SU-DHL-6 (cell line): ENCODE data around the gene FGF22.
A peak's percentile ranks its signal among the peaks of the same experiment; 100 is the strongest.

Experiments used
- H2AFZ ChIP-seq: fragments of 200-600 bp; sonication (generic); 2 replicates; pipeline ENCODE4 v1.6.1; 2014; ENCODE audit warnings: low read depth, mild to moderate bottlenecking, moderate library complexity, mixed read lengths, antibody characterized with exemption, low read length; ENCODE audit not compliant: severe bottlenecking
- H3F3A ChIP-seq: fragments of 200-600 bp; shearing (Covaris generic); 2 replicates; pipeline ENCODE4 v1.6.0; 2016; ENCODE audit warnings: antibody characterized with exemption, mild to moderate bottlenecking; ENCODE audit not compliant: insufficient read depth
- H3K27ac ChIP-seq: fragments of 200-600 bp; sonication (generic); 2 replicates; pipeline ENCODE4 v1.5.1; 2016; ENCODE audit warnings: low read depth, mild to moderate bottlenecking, low read length, moderate library complexity, mixed read lengths
- H3K27me3 ChIP-seq: fragments of 200-600 bp; sonication (generic), shearing (Covaris generic); 2 replicates; pipeline ENCODE4 v1.6.0; 2014; ENCODE audit warnings: mild to moderate bottlenecking, low read length
- H3K36me3 ChIP-seq: fragments of 200-600 bp; sonication (generic); 2 replicates; pipeline ENCODE4 v1.6.1; 2014; ENCODE audit warnings: mild to moderate bottlenecking, low read length, mixed read lengths
- H3K4me2 ChIP-seq: fragments of 300-600, 200-600 bp; shearing (Covaris generic), sonication (generic); 2 replicates; pipeline ENCODE4 v1.6.0; 2014; ENCODE audit warnings: low read length, low read depth, mild to moderate bottlenecking; ENCODE audit not compliant: poor library complexity, severe bottlenecking
- H3K4me3 ChIP-seq: fragments of 200-600 bp; sonication (generic); 2 replicates; pipeline ENCODE4 v1.5.1; 2014; ENCODE audit warnings: antibody characterized with exemption, low read length, mild to moderate bottlenecking, mixed read lengths; ENCODE audit not compliant: insufficient read depth, poor library complexity, severe bottlenecking
- H3K79me2 ChIP-seq: fragments of 200-600 bp; sonication (generic); 2 replicates; pipeline ENCODE4 v1.6.1; 2014; ENCODE audit warnings: mild to moderate bottlenecking, low read length, moderate library complexity; ENCODE audit not compliant: insufficient read depth
- H3K9ac ChIP-seq: fragments of 200-600 bp; sonication (generic); 2 replicates; pipeline ENCODE4 v1.7.0; 2014; ENCODE audit warnings: mild to moderate bottlenecking, low read length
- H3K9me2 ChIP-seq: fragments of 200-600 bp; sonication (generic); replicated peaks from 2 replicates; pipeline ENCODE4 v1.6.1; 2014; ENCODE audit warnings: low read length; ENCODE audit not compliant: insufficient read depth
- H3K9me3 ChIP-seq: fragments of 200-600 bp; sonication (generic); 2 replicates; pipeline ENCODE4 v1.6.1; 2014; ENCODE audit warnings: low read length, mixed read lengths; ENCODE audit not compliant: insufficient read depth
- H4K20me1 ChIP-seq: fragments of 200-600 bp; sonication (generic); 2 replicates; pipeline ENCODE4 v1.6.1; 2014; ENCODE audit warnings: low read depth, mild to moderate bottlenecking, antibody characterized with exemption, low read length, moderate library complexity, mixed read lengths
- EZH2phosphoT487 ChIP-seq: fragments of 200-600 bp; sonication (generic), shearing (Covaris generic); conservative IDR thresholded peaks from 2 replicates; pipeline ENCODE4 v1.6.1; 2018; ENCODE audit warnings: mild to moderate bottlenecking, antibody characterized with exemption, low read length, moderate library complexity, mixed read lengths
- TF ChIP-seq, protein P1 (sequence below): fragments of 200-600 bp; sonication (generic); IDR thresholded peaks from one replicate; pipeline ENCODE4 v1.5.1; 2017; ENCODE audit warnings: antibody characterized with exemption, mild to moderate bottlenecking, low read length, moderate library complexity; ENCODE audit not compliant: insufficient read depth, poor library complexity, severe bottlenecking

The FGF22 gene

DNA sequence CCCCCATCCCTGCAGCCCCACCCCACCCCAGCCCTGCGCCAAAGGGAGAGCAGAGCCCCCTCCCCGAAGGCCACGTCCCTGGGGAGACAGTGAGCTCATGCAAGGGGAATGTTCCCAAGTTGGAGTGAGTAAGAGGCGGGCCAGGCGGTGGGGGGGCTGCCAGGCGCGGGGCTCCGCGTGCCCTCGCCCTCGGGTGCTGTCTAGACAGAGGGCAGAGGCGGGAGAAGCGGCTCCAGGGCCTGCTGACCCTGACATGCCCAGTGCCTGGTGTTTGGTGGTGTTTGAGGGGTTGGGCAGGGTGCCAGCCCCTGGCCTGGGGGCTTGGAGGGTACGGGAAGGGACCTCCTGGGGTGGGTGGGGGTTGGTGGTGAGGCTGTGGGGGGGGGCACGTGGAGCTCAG lies 37.5 kb downstream of the FGF22 start:
- H3K4me2 ChIP-seq = no peak overlapping the region
- H4K20me1 ChIP-seq = no peaks in the 10 kb centered on the region
- TF ChIP-seq EZH2phosphoT487 = no peak
- TF ChIP-seq, protein P1, sequence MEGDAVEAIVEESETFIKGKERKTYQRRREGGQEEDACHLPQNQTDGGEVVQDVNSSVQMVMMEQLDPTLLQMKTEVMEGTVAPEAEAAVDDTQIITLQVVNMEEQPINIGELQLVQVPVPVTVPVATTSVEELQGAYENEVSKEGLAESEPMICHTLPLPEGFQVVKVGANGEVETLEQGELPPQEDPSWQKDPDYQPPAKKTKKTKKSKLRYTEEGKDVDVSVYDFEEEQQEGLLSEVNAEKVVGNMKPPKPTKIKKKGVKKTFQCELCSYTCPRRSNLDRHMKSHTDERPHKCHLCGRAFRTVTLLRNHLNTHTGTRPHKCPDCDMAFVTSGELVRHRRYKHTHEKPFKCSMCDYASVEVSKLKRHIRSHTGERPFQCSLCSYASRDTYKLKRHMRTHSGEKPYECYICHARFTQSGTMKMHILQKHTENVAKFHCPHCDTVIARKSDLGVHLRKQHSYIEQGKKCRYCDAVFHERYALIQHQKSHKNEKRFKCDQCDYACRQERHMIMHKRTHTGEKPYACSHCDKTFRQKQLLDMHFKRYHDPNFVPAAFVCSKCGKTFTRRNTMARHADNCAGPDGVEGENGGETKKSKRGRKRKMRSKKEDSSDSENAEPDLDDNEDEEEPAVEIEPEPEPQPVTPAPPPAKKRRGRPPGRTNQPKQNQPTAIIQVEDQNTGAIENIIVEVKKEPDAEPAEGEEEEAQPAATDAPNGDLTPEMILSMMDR = no peak
- no peak overlapping the region for H3K9ac ChIP-seq
- H3K27me3 ChIP-seq = no peaks in the 10 kb centered on the region
- no peaks in the 10 kb centered on the region for H3K79me2 ChIP-seq
- no peaks in the 10 kb centered on the region for H3K9me2 ChIP-seq
- H3F3A ChIP-seq = 0 out of 2 replicates have a peak, but pooled peaks cover 9% of the 10 kb centered on the region
- no peak overlapping the region for H2AFZ ChIP-seq
- no peaks in the 10 kb centered on the region for H3K9me3 ChIP-seq
- no peak overlapping the region for H3K4me3 ChIP-seq
- H3K27ac ChIP-seq = no peak overlapping the region
- H3K36me3 ChIP-seq = no peaks in the 10 kb centered on the region

DNA sequence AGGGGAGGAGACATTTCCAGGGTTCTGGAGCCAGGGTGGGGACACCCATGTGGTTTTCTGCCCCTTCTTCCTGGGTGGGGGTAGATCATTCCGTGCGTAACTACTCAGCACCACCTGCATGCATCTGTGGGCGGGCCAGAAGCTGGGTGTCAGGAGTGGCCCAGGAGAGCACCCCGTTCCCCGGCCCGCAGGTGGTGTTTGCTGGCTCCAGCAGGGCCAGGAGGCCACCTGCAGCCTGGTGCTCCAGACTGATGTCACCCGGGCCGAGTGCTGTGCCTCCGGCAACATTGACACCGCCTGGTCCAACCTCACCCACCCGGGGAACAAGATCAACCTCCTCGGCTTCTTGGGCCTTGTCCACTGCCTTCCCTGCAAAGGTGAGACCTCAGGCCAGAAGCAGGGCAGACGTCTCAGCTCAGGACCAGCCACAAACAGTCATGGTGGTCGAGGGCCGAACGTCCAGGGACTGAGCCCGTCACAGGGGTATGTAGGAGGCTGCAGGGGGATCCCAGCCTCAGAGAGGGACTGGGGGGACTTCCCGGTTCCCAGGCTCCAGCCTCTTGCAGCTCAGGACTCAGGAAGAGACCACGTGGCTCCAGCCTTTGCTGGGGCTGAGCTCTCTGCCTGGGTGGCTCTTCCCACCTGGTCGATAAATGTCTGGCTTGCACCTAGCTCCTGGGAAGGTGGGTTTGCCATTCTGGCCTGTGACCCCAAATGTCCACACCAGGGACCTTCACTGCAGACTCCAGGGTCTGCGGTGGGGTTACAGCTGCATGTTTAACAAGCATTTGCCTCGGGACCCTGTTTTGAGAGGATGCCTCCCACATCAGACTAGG lies 38.1 kb downstream of the FGF22 start:
- Histone ChIP-seq H3K4me2 (no peak overlapping the region), H2AFZ (no peak overlapping the region), H4K20me1 (no peaks in the 10 kb centered on the region), H3K79me2 (no peaks in the 10 kb centered on the region), H3K9me3 (no peaks in the 10 kb centered on the region), H3K9ac (no peak overlapping the region), H3K27me3 (no peaks in the 10 kb centered on the region), H3K4me3 (no peak overlapping the region), H3K27ac (no peak overlapping the region), H3F3A (0 out of 2 replicates have a peak, but pooled peaks cover 9% of the 10 kb centered on the region), H3K9me2 (no peaks in the 10 kb centered on the region), H3K36me3 (no peaks in the 10 kb centered on the region)
- TF ChIP-seq, protein P1 = no peak
- no peak for TF ChIP-seq EZH2phosphoT487

DNA sequence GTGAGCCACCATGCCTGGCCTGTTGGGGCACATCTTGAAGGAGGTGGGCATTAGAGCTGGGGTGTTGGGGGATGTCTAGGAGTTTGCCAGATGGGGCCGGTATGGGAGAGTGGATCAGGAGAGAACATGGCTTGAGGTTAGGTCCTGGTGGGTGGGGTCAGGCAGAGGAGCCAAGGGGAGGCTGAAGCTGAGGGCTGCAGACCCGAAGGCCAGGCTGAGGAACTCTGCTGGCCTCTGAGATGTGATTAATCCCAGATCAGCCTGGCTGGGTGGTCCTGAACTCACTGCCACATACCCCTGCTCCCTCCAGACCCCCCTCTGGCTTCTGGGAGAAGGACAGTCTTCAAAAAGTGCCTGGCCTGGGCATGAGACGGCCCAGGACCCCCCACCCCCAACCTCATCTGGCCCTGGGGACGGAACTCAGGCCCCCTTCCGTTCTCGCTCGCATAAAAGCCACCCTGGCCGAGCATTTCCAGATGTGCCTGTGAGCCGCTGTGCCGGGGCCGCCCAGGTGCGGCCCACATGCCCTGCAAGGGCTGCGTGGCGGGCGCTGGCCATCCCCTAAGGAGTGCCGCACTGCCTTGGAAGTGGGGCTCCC lies 39.2 kb downstream of the FGF22 start:
- Histone ChIP-seq H3K27me3 (no peaks in the 10 kb centered on the region), H3K9ac (0 out of 2 replicates have a peak overlapping the region, but pooled peaks have one; percentile 85), H3K79me2 (no peaks in the 10 kb centered on the region), H3K9me2 (no peaks in the 10 kb centered on the region), H2AFZ (no peak overlapping the region), H3K27ac (no peak overlapping the region), H3K9me3 (no peaks in the 10 kb centered on the region), H3K4me3 (no peak overlapping the region), H3K4me2 (peak overlapping the region; percentile 63), H4K20me1 (no peaks in the 10 kb centered on the region), H3F3A (0 out of 2 replicates have a peak, but pooled peaks cover 9% of the 10 kb centered on the region), H3K36me3 (no peaks in the 10 kb centered on the region)
- TF ChIP-seq, protein P1 = no peak
- no peak for TF ChIP-seq EZH2phosphoT487
